Endometrium (tissue), 2 donors: ENCODE measurements around the gene HOXB3.

Experiments
- FAIRE-seq: peaks from 2 replicates; lab custom pipeline; 2012; peaks lifted over from hg19 to GRCh38; lab: Jason Lieb, UNC
- donor health status: control.
- donor health status: control.

The HOXB3 gene

DNA sequence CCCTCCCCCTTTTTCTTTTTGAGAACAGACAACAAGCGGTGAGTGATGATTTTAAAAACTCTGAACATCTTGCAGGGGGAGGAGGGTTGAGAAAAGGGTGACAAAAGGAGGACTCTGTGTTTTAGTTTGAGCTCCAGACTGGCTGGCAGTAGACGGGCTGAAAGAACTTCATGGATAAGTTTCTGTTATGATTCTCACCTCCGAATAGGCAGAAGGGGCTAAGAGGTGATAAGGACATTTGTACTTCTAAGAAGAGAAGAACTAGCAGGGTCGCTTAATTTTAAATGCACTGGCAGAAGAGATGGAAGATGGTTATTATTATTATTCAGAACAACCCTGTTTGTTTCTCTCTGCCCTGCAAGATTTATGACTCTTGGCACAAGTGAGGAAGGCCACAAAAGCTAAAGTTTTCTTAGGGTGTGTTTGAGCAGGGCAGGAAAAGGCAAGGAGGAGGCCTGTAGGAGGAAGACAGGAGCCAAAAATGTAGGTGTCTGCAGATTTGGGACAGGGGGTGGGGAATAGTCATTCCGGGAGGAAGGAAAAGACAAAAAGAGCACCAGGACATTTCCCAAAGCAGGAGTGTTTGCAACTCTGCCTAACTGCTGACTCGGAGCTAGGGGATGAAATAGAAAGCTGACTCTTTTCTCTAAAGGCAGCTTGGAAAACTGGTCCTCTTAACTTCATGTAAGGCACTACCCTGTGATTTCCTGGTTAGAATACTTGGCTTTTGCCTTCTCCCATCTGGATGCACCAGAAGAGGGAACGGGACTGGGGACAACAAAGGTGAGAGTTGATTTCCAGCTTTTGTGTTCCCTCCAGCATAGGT, 33.3 kb downstream of the HOXB3 start:
- no peak for FAIRE-seq

DNA sequence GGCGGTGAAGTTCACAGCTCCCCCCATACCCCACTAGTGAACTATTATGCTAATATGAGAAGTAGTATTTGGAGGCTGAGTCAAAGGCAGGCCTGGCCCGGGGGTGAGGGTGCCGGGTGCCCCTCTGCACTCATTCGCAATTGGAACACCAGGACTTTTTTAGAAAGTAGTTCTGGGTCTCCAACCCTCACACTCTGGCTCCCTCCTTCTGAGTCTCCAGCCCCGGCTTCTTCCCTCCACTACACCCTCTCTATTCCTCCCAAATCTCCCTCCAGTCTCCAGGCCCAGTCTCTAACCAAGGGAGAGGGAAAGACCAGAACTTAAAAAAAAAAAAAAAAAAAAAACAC, 33.8 kb downstream of the HOXB3 start:
- no peak for FAIRE-seq

DNA sequence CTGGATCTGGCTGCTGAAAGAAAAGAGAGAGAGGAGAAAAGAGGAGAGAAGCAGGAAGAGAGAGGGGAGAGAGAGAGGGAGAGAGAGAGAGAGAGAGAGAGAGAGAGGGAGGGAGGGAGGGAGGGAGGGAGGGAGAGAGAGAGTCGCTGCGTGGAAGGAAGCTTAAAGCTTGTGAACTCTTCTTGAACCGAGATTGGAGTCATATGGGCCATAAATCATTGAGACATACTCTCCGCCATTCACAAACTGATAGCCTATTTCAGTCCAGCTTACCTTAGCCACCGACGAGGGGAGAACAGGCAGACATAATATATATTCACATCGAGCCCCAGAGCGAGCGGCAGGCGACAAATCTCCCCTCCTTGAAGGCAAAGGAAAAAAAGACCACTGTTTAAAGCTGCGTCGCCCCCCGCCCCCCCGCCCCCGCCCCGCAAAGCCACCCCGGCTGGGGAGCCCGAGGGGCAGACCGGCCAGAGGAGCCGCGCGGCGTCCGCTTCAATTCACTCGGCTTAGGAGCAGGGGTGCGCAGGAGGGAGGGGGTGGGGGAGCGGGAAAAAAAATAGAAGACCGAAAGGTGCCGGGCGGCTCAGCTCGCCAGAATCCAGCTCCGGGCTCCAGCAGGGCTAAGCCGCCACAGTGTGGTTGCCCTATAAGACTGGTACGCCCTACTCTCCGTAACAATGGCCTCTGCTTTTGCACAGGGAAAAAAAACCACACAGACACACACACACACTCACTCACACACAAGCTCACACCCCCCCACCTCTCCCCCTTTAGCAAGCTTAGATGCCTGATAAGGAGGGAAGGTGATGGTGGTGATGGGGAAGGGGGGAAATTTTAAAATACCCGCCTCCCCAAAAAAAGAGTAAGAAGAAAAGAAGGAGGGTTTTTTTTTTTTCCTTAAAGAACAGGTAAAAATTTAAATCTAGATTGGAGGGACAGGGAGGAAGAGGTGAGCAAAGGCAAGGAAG, 34.5 kb downstream of the HOXB3 start:
- FAIRE-seq, result no peak

DNA sequence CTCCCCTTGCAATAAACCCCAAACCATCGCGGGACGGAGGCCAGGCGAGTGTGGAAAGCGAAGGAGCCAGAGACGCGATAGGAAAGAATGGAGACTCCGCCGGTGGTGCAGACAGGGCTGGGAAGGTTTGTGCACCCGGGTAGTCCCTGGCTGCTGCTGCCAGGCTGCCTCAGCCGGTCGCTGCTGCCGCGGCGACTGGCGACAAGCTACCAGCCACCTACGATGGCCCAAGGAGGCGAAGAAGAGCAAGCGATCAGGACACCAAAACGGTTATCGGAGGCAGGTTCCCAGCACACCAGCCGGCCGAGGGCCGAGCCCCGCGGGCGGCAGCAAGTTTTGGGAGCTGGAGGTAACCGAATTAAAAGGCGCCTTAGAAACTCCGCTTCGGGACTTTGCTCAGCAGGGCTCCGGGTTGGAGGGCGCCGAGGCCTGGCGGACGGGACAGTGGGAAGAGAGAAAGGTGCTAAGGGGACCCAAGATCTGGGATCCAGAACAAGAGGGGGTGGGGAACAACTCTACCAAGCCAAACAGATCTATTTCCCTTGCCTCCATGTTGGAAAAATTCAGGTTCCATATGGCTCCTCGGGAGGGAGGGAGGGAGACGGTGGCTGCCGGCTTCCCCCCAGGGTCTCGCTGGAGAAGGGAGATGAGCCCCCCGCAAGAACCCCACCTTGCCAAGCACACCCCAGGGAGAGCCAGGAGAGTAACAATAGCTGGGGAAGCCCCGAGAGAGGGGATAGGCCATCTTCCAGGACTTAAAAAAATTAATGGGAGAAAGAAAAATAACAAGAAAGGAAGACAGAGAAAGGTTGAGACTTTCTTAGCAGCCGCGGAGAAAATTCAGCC, 35.4 kb downstream of the HOXB3 start:
- FAIRE-seq, result no peak

DNA sequence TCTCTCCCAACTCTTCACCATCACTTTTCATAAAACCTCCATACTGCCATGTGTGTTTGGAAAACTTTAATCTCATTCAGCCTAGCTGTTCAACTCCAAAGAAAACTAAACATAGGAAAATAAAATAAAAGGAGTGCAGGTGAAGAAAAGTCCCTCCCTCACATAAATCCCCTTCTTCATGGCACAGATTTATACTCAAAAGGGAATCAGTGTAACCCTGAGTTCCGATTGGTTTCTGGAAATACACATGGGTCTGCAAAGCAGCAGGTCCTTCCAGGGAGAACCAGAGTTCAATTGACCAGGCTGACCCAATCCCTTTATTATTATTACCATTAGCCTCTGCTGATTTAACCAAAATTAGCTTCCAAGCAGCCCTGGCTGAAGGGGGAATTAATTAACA, 36.2 kb downstream of the HOXB3 start:
- no peak for FAIRE-seq

DNA sequence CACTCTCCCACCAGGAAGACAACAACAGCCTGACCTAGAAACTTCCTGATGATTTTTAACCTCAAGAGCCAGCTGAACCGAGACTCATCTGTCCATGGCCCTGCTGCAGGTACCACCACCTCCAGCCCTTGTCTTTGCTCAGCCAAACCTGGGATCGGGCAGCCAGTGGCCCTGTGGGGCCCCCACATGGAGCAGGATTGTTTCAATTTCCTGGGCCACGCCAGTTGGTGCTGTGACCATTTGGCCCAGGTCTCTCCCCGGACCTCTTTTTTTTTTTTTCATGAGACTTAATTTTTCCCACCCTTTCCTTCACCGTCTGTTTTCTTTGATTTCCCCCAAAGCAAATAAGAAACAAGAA, 36.9 kb downstream of the HOXB3 start:
- FAIRE-seq, result no peak

DNA sequence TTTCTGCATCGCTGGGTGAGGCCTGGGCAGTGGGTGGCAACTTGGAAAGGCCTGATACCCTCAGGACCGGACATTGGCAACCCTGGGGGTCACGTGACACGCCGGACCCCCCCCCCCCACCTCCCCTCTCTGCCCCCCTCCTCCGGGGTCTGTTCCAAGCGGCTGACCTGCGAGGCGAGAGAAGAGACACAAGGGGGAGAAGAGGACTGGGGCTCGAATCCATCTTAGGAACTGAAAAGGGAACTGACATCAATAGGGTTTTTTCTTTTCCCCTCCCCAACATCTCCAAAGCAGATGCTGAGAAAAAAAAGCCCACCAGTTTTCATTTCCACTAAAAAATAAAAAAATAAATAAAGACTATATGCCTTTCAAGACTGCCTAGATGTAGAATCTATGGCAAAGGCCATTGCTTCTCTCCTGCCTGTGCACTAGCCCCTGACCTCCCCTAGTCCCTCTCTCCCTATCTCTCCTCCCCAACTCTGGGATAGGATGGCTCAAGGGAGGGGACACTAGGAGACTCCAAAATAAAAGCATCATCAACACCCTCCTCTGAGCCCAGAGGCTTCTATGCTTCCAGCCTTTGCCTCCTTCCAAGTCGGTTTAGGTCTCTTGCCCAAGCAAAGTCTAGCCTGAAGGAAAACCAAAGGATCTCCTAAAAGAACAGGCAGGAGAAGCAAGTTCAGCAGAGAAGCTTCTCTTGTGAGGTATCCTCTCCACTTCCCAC, 37.4 kb downstream of the HOXB3 start:
- FAIRE-seq, result no peak

DNA sequence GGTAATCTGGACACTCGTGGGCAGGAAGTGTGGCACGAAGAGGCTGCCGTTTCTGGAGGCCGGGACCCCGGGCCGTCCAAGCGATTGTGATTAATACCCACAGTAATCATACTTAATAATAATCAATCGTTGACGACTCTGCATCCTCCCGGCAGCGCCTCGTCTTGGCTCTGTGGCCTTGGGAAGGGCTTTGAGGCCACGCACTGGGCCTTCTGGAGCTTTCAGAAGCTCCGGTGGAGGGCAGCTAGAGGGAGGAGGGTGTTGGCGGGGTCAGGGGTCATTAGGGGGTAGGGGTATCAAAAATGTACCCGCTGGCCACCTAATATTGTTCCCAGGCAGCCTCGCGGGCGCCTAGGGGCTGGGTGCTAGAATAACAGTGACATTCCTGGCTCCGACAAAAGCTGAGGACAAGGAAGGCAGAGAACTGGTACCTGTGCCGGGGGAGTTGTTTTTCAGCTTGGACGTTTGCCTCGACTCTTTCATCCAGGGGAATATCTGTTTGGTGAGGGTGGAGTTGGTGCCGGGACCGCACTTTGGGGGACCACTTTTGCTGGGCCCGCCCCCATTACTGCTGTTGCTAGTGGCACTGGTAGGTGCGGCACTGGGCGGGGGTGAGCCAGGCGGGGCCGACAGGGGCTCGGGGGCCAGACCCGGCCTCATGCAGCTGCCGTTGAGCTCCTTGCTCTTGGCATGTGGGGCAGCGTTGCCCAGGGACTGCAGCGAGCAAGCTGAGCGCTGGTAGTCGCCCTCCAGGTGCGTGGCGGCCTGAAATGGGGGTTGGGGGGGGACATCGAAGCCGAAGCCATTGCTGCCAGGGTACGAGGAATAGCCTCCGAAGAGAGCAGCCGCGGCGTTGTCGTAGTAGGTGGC, 38.2 kb downstream of the HOXB3 start:
- no peak for FAIRE-seq

DNA sequence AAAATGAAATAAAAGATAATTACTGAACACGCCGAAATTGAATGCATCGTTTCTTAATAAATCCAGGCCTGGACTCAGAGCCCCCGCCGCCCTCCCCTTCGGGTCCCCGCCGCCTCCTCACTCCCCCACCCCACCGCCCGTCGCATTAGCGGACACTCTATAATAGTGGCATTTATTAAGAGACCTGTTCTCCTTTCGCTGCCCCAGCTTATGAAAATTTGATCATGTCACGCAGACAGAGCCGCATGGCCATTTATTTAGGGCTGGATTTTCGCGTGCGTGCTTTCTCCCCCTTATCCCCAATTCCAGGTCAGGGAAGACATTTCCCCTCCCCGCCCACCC, 38.9 kb downstream of the HOXB3 start:
- no peak for FAIRE-seq

DNA sequence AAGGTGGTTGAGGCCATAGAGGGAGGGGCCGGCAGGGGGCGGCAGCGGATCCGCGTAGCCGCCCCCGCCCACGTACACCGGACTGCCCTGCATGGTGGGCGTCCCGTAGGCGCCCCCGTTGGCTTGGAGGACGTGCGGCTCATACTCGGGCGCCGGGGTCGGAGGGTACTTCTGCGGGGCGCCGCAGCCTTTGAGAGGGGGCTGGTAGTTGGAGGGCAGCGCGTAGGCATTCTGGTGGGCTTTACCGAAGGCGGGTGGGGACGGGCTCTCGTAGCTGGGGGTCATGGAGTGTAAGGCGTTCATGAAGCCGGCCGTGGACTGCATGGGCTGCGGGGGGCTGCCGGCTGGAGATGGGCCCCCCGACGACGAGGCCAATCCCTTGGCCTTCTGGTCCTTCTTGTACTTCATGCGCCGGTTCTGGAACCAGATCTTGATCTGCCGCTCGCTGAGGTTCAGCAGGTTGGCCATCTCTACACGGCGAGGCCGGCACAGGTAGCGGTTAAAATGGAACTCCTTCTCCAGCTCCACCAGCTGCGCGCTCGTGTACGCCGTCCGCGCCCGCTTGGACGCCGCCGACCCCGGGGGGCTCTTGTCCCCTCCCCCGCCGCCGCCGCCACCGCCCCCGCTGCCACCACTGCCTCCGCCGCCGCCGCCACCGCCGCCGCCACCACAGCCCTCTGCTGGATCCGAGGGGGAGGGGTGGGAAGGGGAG, 39.4 kb downstream of the HOXB3 start:
- no peak for FAIRE-seq

DNA sequence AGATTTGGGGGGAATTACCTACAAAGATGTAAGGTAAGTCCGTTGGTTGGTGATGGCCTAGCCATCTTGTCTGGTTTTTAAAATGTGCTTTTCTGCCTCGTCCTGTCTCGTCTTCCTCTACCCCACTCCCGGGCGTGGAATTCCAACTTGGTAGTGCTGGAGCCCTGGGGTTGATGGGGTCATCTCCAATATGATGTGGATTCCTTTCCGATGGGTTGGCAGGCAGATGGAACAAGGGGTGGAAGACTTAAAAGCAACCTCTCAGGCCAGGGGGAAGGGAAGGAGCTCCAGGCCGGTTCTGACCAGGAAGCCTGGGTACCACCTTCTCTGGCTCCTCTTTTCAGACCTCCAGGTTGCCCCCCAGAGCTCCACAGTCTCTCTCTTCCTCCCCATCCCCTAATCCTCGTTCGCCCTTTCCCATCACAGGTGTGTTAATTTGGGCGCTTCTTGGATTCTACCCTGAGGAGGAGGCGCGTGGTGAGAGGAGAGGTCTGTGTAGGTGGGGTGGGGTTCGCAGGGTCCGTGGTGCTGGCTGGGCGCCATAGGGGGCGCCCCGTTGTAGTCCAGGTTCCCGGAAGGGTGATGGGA, 40.0 kb downstream of the HOXB3 start:
- no peak for FAIRE-seq

DNA sequence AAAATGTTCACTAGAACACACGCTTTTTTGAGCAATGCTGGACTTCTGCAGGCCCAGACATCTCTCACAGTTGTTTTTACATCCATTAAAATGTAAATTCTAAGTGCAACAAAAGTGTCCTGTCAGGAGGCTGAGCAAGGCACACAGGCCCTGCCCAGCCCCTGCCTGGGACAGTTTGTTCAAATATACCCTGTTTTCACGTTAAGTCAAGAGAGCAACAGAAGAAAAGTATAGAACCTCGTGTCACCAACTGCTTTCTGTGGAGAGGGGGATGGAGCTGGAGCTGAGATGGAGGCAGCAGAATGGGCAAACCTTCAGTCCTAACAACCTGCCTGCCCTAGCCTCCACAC, 40.8 kb downstream of the HOXB3 start:
- FAIRE-seq, result no peak

DNA sequence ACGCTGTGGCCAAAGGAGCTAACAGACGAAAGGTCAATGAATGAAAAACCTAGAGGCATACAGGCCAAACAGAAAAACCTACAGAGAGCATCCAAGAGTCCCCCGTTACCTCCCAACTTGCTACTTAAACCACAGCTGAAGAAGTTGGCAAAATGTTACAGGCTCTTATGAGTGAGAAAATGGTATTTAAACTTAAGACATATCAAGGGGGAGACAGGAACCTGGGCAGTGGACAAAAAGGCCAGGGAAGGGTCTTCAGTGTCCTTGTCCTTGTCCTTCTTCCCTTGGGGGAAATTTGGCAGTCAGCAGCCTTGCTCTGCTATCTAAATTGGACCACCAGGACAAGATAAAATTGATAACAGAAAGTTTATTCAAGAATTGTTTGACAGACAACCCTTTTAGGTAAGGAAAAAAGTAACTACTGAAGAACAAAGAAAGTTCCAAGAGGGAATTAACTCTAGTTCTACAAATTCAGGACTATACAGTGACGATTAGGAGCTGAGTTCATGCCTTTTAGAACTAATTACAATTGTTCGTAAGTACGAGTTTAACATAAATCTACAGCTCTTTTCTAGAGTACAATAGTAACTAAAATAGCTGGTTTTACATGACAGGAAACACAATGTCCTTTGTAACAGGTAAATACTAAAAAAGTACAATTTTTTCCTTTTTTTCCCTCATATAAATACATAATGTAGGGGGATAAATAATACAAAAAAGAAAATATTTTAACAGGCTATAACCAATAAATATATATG, 41.3 kb downstream of the HOXB3 start:
- no peak for FAIRE-seq

DNA sequence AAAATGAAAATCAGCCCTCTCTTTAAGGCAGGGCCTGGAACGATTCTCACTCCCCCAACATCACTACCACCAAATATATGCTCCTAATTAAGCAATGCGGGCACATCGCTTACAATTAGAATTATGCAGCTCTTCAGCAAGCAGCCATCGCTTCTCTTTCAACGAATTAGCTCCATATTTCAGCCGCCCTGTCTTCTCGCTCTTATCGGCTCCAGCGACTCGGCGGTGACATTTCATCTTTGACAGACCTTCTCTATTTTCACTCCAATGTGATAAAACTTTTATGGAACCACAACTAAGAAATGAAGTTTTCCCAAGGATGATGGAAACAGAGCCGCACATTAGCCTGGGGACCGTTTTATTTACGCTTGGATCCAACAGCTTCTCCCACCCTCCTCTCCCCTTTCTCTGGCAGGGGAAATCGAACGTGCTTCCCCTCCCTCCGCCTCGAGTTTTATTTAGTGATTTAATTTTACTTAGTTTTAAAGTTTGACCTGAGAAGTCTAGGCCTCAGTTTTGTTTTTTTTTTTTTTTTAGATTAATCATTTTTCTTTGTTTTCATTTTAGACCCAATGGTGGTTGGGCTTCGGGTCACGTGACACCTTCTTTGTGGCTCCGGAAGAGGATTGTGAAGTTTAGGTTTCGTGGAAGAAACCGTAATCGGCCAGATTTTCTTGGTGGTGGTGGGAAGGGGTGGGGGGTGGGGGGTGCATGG, 42.1 kb downstream of the HOXB3 start:
- FAIRE-seq, result no peak

DNA sequence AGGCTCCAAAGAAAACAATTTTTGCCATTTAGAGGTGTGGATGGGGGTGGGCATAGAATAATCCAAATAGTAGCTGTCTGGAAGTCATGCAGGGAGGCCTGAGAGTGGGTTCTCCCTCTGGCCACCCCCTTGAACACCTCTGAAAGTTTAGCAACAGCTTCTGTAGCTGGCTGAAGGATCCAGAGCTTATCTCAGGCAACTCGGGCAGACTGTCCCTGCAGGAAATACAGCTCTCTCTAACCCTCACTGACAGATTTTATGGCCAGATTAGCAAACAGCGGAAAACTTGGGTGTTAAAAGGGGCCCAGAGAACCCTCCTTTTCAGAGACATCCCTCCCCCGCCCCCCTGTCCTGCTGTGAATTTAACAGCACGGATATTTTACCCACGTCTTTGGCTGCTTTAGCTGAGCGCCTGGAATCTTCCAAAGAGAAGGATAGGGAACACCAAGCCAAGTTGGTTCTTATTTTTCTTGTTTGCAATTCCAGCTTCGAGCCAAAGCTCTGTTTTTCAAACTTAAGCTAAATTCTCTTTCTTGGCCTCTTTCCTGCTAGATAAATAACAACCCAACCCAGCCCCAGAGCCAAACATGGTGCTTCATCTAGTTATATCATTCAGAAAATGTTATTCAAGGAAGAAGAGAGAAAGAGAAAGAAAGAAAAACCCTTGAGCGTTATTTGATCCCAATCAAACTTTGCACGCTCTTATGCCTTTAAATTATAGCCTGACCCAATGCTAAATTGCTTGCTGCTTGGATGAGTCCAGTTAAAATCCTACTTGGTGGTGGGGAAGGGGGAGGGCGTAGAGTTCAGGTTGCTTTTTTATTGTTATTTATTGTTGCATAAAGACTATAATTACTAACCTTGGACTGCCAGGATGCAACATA, 42.9 kb downstream of the HOXB3 start:
- peak; percentile 76 for FAIRE-seq

DNA sequence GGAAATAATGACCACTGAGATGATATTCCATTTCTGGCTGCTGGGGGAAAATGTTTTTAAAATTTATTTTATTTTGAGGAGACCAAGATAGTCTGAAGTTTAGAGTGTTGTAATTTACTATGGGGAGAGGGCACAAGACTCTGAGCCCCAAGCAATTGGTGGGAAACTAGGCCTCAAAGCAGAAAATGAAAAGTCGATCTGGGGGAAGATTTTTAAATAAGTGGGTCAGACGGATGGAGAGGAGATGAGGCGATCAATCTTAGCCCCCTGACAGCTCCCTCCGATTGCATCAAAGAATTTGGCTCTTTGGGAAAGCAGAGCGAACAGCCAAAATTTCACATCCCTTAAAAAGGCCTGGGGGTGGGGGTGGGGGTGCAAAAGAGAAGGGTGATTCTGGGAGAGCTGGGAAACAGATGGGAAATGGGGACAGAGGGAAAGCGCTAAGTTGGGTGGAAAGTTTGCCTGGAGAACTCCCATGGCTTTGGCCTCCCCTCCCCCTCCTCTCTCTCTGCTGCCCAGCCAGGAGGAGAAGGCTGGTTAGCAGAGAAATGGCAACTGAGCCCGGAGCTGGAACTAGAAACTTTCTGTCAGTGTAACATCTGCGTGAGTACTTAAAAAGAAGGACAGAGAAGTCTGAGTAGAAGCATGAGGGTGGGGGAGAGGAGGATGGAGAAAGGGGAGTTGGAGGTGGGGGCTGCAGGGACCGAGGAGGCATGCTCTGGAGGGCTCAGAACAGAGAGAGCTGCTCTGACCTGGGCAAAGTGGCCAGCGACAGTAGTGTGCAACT, 43.7 kb downstream of the HOXB3 start:
- no peak for FAIRE-seq

DNA sequence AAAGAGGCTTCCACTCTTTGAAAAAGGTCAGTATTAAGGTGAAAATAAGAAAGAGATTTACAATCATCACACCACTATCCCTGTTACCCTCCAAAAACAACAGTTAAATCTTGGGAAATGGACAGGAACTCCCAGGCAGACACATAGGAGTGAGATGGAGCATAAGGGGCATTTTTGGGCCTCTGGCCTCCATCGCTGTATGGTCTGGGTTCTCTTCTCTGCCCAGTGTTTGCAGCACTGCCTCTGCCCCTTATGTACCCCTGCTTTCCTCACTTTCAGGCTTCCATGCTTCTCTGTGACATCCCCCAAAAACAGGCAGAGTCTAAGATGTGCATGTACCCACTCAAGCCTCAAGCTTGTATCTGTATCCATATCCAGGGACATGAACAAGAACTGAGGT, 44.5 kb downstream of the HOXB3 start:
- FAIRE-seq, result no peak
